IMR-90 (cell line): ENCODE measurements around the gene HDHD2. TPM values are rescaled to one million over a fixed set of nuclear protein-coding genes. Genes with fewer than 3 reads are reported as not detected.

Experiments used
- ATAC-seq: fragments of 200-7000 bp; cut with Tn5 transposase; 2 replicates; pipeline ENCODE4 v1.9.1; 2020; ENCODE audit warnings: low read depth, mild to moderate bottlenecking, moderate library complexity
- Bru-seq: library from RNA; stranded (reverse); fragments of 400-500 nt; gene quantifications from one replicate; lab custom pipeline; 2021; lab: Mats Ljungman, UMichigan
- BruChase-seq, 2 experiments: library from RNA; stranded (reverse); fragments of 400-500 nt; gene quantifications; one replicate each; lab custom pipeline; 2021; lab: Mats Ljungman, UMichigan
- BruUV-seq: library from RNA; stranded (reverse); fragments of 400-500 nt; replicated peaks from 2 replicates; lab custom pipeline; 2021; lab: Mats Ljungman, UMichigan
- CTCF ChIA-PET: fragments of 300-600 bp; formaldehyde crosslinking; extraction: SDS; loops from one replicate; lab custom pipeline; 2021; ENCODE audit warnings: antibody characterized with exemption; lab: Yijun Ruan, JAX
- POLR2A ChIA-PET: fragments of 300-600 bp; sonication (Branson Sonifier 250); formaldehyde crosslinking; loops from one replicate; lab custom pipeline; 2022; ENCODE audit warnings: antibody characterized with exemption; ENCODE audit not compliant: unreplicated experiment; lab: Charles Lee
- DNase-seq: peaks from one replicate; pipeline ENCODE4 v3.0.0; 2013
- H2AFZ ChIP-seq: replicated peaks from 2 replicates; pipeline ENCODE3; 2013; ENCODE audit warnings: low read length, mild to moderate bottlenecking; ENCODE audit not compliant: poor library complexity
- H2AK5ac ChIP-seq: 2 replicates; pipeline ENCODE4 v1.6.1; 2013; ENCODE audit warnings: low read depth, low read length, inconsistent platforms
- H2AK9ac ChIP-seq: replicated peaks from 2 replicates; pipeline ENCODE3; 2013; ENCODE audit warnings: mild to moderate bottlenecking, low read depth, low read length, moderate library complexity; ENCODE audit not compliant: poor library complexity
- H2BK120ac ChIP-seq: 2 replicates; pipeline ENCODE4 v1.6.1; 2013; ENCODE audit warnings: low read depth, low read length, inconsistent platforms
- H2BK15ac ChIP-seq: 3 replicates; pipeline ENCODE4 v1.6.1; 2013; ENCODE audit warnings: low read depth, low read length, inconsistent platforms
- H2BK20ac ChIP-seq: 2 replicates; pipeline ENCODE4 v1.6.1; 2013; ENCODE audit warnings: low read depth, mild to moderate bottlenecking, inconsistent platforms, low read length, moderate library complexity
- H2BK5ac ChIP-seq: 2 replicates; pipeline ENCODE4 v1.6.1; 2013; ENCODE audit warnings: mild to moderate bottlenecking, low read depth, low read length, inconsistent platforms; ENCODE audit not compliant: poor library complexity, severe bottlenecking
- H3K14ac ChIP-seq: replicated peaks from 2 replicates; pipeline ENCODE4 v1.6.1; 2013; ENCODE audit warnings: low read depth, low read length, inconsistent platforms
- H3K18ac ChIP-seq: 2 replicates; pipeline ENCODE4 v1.6.1; 2013; ENCODE audit warnings: low read depth, low read length, control low read depth
- H3K23ac ChIP-seq: 2 replicates; pipeline ENCODE4 v1.6.1; 2013; ENCODE audit warnings: low read depth, low read length, inconsistent platforms
- H3K27ac ChIP-seq: 2 replicates; pipeline ENCODE4 v1.5.1; 2013; ENCODE audit warnings: mild to moderate bottlenecking, control low read depth, low read length; ENCODE audit not compliant: insufficient read depth
- H3K27me3 ChIP-seq: 2 replicates; pipeline ENCODE4 v1.6.1; 2013; ENCODE audit warnings: low read length; ENCODE audit not compliant: control insufficient read depth, insufficient read depth
- H3K36me3 ChIP-seq: 2 replicates; pipeline ENCODE4 v1.6.1; 2013; ENCODE audit warnings: low read length, mixed read lengths; ENCODE audit not compliant: control insufficient read depth, insufficient read depth
- H3K4ac ChIP-seq: 2 replicates; pipeline ENCODE4 v1.6.1; 2013; ENCODE audit warnings: low read depth, low read length, inconsistent platforms
- H3K4me1 ChIP-seq: 2 replicates; pipeline ENCODE4 v1.6.1; 2013; ENCODE audit warnings: low read length, mixed read lengths; ENCODE audit not compliant: control insufficient read depth, insufficient read depth
- H3K4me2 ChIP-seq: 2 replicates; pipeline ENCODE4 v1.6.1; 2013; ENCODE audit warnings: low read depth, mild to moderate bottlenecking, control low read depth, low read length, moderate library complexity
- H3K4me3 ChIP-seq: 2 replicates; pipeline ENCODE4 v1.5.1; 2013; ENCODE audit warnings: low read depth, mild to moderate bottlenecking, control low read depth, low read length, moderate library complexity; ENCODE audit not compliant: insufficient read depth
- H3K56ac ChIP-seq: 2 replicates; pipeline ENCODE4 v1.6.1; 2013; ENCODE audit warnings: low read length, inconsistent platforms; ENCODE audit not compliant: insufficient read depth; ENCODE audit errors: extremely low read depth
- H3K79me1 ChIP-seq, 2 experiments: 2 replicates each; pipeline ENCODE4 v1.6.1; 2013; ENCODE audit warnings: low read length in 2 of 2, inconsistent platforms in 1 of 2, low read depth in 1 of 2
- H3K9ac ChIP-seq: 2 replicates; pipeline ENCODE4 v1.6.1; 2013; ENCODE audit warnings: low read depth, low read length, control low read depth
- H3K9me1 ChIP-seq: 2 replicates; pipeline ENCODE4 v1.6.1; 2013; ENCODE audit warnings: low read length, inconsistent platforms; ENCODE audit not compliant: insufficient read depth
- H3K9me3 ChIP-seq: 2 replicates; pipeline ENCODE4 v1.6.1; 2013; ENCODE audit warnings: low read length; ENCODE audit not compliant: control insufficient read depth, insufficient read depth
- H4K20me1 ChIP-seq: 2 replicates; pipeline ENCODE4 v1.6.1; 2013; ENCODE audit warnings: low read length, inconsistent platforms; ENCODE audit not compliant: insufficient read depth
- H4K5ac ChIP-seq: 2 replicates; pipeline ENCODE4 v1.6.1; 2013; ENCODE audit warnings: mild to moderate bottlenecking, low read depth, low read length, control low read depth
- H4K8ac ChIP-seq, 2 experiments: 2 replicates each; pipeline ENCODE4 v1.6.1; 2013; ENCODE audit warnings: low read depth in 2 of 2, low read length in 2 of 2, control low read depth in 1 of 2, inconsistent platforms in 1 of 2
- H4K91ac ChIP-seq: 2 replicates; pipeline ENCODE4 v1.6.1; 2013; ENCODE audit warnings: low read depth, low read length, inconsistent platforms; ENCODE audit not compliant: insufficient read depth
- BHLHE40 ChIP-seq: fragments of 150-350 bp; IDR thresholded peaks from 2 replicates; pipeline ENCODE4 v1.6.1; 2016; ENCODE audit warnings: mild to moderate bottlenecking, low read depth, low read length
- MAZ ChIP-seq: IDR thresholded peaks from 2 replicates; pipeline ENCODE4 v1.6.1; 2012; ENCODE audit warnings: low read depth, mild to moderate bottlenecking, low read length, improper control_type of control experiment, moderate library complexity, borderline replicate concordance
- MXI1 ChIP-seq: IDR thresholded peaks from 2 replicates; pipeline ENCODE4 v1.6.1; 2012; ENCODE audit warnings: low read depth, mild to moderate bottlenecking, low read length, moderate library complexity, borderline replicate concordance
- POLR2A ChIP-seq: IDR thresholded peaks from 2 replicates; pipeline ENCODE4 v1.6.1; 2012; ENCODE audit warnings: mild to moderate bottlenecking, low read depth, low read length
- RCOR1 ChIP-seq: IDR thresholded peaks from 2 replicates; pipeline ENCODE4 v1.6.1; 2012; ENCODE audit warnings: mild to moderate bottlenecking, low read length, improper control_type of control experiment; ENCODE audit not compliant: insufficient replicate concordance
- WGBS, 2 experiments: methylation state at CpG; one replicate each; pipeline versions ENCODE4 v1.1.5 to v1.1.7; 2013; ENCODE audit warnings: missing lambda C conversion rate in 2 of 2; ENCODE audit not compliant: insufficient read length in 1 of 2; ENCODE audit errors: extremely low coverage in 2 of 2; 5-methylcytosine and 5-hydroxymethylcytosine counted together
- dilution Hi-C: fragments of 300-500 bp; cut with HindIII; formaldehyde crosslinking; loops from one replicate; pipeline ENCODE4 v1.14.3; 2018; ENCODE audit warnings: low sequenced_read_pairs; ENCODE audit not compliant: unreplicated experiment
- in situ Hi-C: fragments of 300-500 bp; cut with MboI; formaldehyde crosslinking; loops from 3 replicates; pipeline ENCODE4 v1.14.3; 2019; ENCODE audit warnings: low sequenced_read_pairs, inconsistent platforms, mixed read lengths
- intact Hi-C: fragments of 100-400 bp; cut with micrococcal nuclease; formaldehyde crosslinking; loops from 2 replicates; pipeline ENCODE4 v1.10.0; 2022
- long read RNA-seq: library from polyadenylated mRNA; unstranded; transcript quantifications from one replicate; pipeline ENCODE4 v2.0.0, GENCODE V29; 2021; ENCODE audit not compliant: unreplicated experiment
- polyA plus RNA-seq, 3 experiments: library from polyadenylated mRNA; depleted of rRNA; stranded (reverse); fragments of >200 nt; gene quantifications; 2 replicates each; pipeline ENCODE4 v1.2.3, GENCODE V29; 2012; ENCODE audit warnings: low replicate concordance in 1 of 3
- total RNA-seq: library from RNA; depleted of rRNA; stranded (reverse); fragments of >200 nt; gene quantifications from 2 replicates; pipeline ENCODE4 v1.2.3, GENCODE V29; 2012; rRNA removed

Gene HDHD2, protein sequence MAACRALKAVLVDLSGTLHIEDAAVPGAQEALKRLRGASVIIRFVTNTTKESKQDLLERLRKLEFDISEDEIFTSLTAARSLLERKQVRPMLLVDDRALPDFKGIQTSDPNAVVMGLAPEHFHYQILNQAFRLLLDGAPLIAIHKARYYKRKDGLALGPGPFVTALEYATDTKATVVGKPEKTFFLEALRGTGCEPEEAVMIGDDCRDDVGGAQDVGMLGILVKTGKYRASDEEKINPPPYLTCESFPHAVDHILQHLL
- total RNA-seq (16.7 and 18.6 TPM in 2 replicates), polyA plus RNA-seq (2012; rRNA removed) (7.2 TPM in 2 replicates), Bru-seq, nascent RNA (percentile 72 among the genes with signal in this experiment), BruChase-seq, experiment 1, labeled RNA remaining after a 6-hour chase (percentile 70 among the genes with signal in this experiment), BruChase-seq, experiment 2, labeled RNA remaining after a 2-hour chase (percentile 75 among the genes with signal in this experiment)
- 5.4 and 6.5 TPM in 2 replicates for polyA plus RNA-seq (2012; cell fraction: cytosol; rRNA removed)
- polyA plus RNA-seq (2012; cell fraction: nucleus; rRNA removed; ENCODE audit: low replicate concordance): 2.3 and 11.3 TPM in 2 replicates
- long read RNA-seq, transcript HDHD2-205 (7 exons, 2,224 nt): minor isoform, 15 of 56 reads
- long read RNA-seq, transcript HDHD2-201 (7 exons, 2,212 nt): major isoform, 30 of 56 reads
- long read RNA-seq, partial matches to known transcripts: 0 of 56 reads
- long read RNA-seq, other reads (novel, unspliced or antisense): 11 of 56 reads

- WGBS, 2 experiments: 3% methylated on average over 40 of the region's 70 CpGs; no CpG with 5 or more reads in 1 of the 2 experiments
- H3K56ac ChIP-seq: peak within 1 kb of the TSS; percentile 98
- H2AFZ ChIP-seq: peak within 1 kb of the TSS; percentile 98
- peaks cover 5% of the 10 kb centered on the region for H3K4me1 ChIP-seq
- H2BK5ac ChIP-seq: peak within 1 kb of the TSS; percentile 90
- peak; percentile 69 for DNase-seq
- peak; percentile 92 for ATAC-seq
- in situ Hi-C loops: no loop called here
- H2BK20ac ChIP-seq: no peak within 1 kb of the TSS
- BruUV-seq: no TSS peak
- peak within 1 kb of the TSS; percentile 98 for H3K9ac ChIP-seq
- peaks cover 2% of the 10 kb centered on the region; the same call in 1 of the 2 replicates for H3K36me3 ChIP-seq
- peak within 1 kb of the TSS; percentile 91 for H4K91ac ChIP-seq
- no peaks in the 10 kb centered on the region for H4K20me1 ChIP-seq
- intact Hi-C loops: loop anchor here (1.0 kb wide), 2 partner anchors 25 to 39 kb away; no protein-coding TSS in a partner anchor
- H2AK9ac ChIP-seq: peak within 1 kb of the TSS; percentile 99
- H3K79me1 ChIP-seq: peaks cover 13 to 46% of the 10 kb centered on the region in 2 experiments
- H4K8ac ChIP-seq: peak within 1 kb of the TSS; percentile 95 to 99
- H3K23ac ChIP-seq: peak within 1 kb of the TSS; percentile 99
- H2AK5ac ChIP-seq: peak within 1 kb of the TSS; percentile 90
- peak within 1 kb of the TSS; percentile 92 for H4K5ac ChIP-seq
- H3K27me3 ChIP-seq: no peaks in the 10 kb centered on the region
- H3K9me3 ChIP-seq: no peaks in the 10 kb centered on the region
- peak within 1 kb of the TSS; percentile 29; the same call in 1 of the 3 replicates for H2BK15ac ChIP-seq
- H2BK120ac ChIP-seq: peak within 1 kb of the TSS; percentile 51
- ChIA-PET POLR2A (interaction anchor here (0.5 to 0.6 kb wide), 2 partner anchors 15 to 265 kb away, joined by 3 to 4 read pairs; no protein-coding TSS in a partner anchor), CTCF (interaction anchor here (1.2 kb wide), 1 partner anchor 36 kb away, joined by 3 read pairs; no protein-coding TSS in a partner anchor)
- peak within 1 kb of the TSS; percentile 91 for H3K4me2 ChIP-seq
- TF ChIP-seq POLR2A: peak; percentile 66; the same call in 1 of the 2 replicates
- TF ChIP-seq MAZ: no peak
- no peak for TF ChIP-seq RCOR1
- peak; percentile 45 for TF ChIP-seq MXI1
- TF ChIP-seq BHLHE40: no peak
- H3K14ac ChIP-seq: peak within 1 kb of the TSS; percentile 98
- dilution Hi-C loops: no loop called here
- peak within 1 kb of the TSS; percentile 94 for H3K4ac ChIP-seq
- H3K9me1 ChIP-seq: peaks cover 9% of the 10 kb centered on the region
- peak within 1 kb of the TSS; percentile 63 for H3K18ac ChIP-seq
- H3K4me3 ChIP-seq: peak within 1 kb of the TSS; percentile 77
- H3K27ac ChIP-seq: peak within 1 kb of the TSS; percentile 95
Observed at GRCh38 chr18:47150029-47150823, at the start of gene HDHD2. HDHD2 (minus strand) TSS chr18:47150500; CDS start chr18:47136439, 14,061 bp downstream.
